ENCODE measurements around the gene PROX2. TPM values are rescaled to one million over a fixed set of nuclear protein-coding genes. Genes with fewer than 3 reads are reported as not detected.

The PROX2 gene
- total and polyA plus RNA-seq, 2 experiments from 2014 or later = 0.05 TPM; not detected in 1

- peaks cover 40% of the 10 kb centered on the region for H3K4me1 ChIP-seq (ENCODE audit: insufficient read depth)
- no peaks in the 10 kb centered on the region for H3K27me3 ChIP-seq (replicated peaks; ENCODE audit: insufficient read depth)
- no peaks in the 10 kb centered on the region for H3K9me2 ChIP-seq (ENCODE audit: insufficient read depth)
- H3K27ac ChIP-seq = peak overlapping the region; percentile 60
- no peaks in the 10 kb centered on the region for H3K9me3 ChIP-seq (ENCODE audit: low read depth)
- H3K79me2 ChIP-seq (ENCODE audit: insufficient read depth) = no peaks in the 10 kb centered on the region
- H3K36me3 ChIP-seq (ENCODE audit: low read depth) = no peaks in the 10 kb centered on the region
- TF ChIP-seq EZH2phosphoT487 (IDR thresholded peaks at IDR 0.05; ENCODE audit: insufficient read depth, low read depth) (no peak), EZH2 (IDR thresholded peaks at IDR 0.05; ENCODE audit: insufficient read depth, poor library complexity, severe bottlenecking) (no peak)
- H2AFZ ChIP-seq = peak overlapping the region; percentile 7; the same call in 1 of the 2 replicates
- peak overlapping the region; percentile 45 for H3K4me3 ChIP-seq
- in situ Hi-C loops (cut with MboI) = no loop called here
- DNase-seq = peak; percentile 82
- no peaks in the 10 kb centered on the region for H4K20me1 ChIP-seq (ENCODE audit: insufficient read depth)
- 0 to 4% methylated on average over 2 of the region's 2 CpGs for WGBS, 2 experiments (ENCODE audit: low coverage in 1 of 2, low lambda C conversion rate in 2 of 2, missing lambda C conversion rate in 2 of 2)
- H3K9ac ChIP-seq = peak overlapping the region; percentile 2; the same call in 1 of the 2 replicates
- H3K4me2 ChIP-seq (ENCODE audit: unreplicated experiment) = peak overlapping the region; percentile 67
- H3F3A ChIP-seq (ENCODE audit: insufficient read depth) = peaks cover 34% of the 10 kb centered on the region
These were observed 22.9 kb downstream of the PROX2 start for GRCh38 chr14:74852922-74853530.

GRCh38 chr14:74848768-74849167, 27.2 kb downstream of the PROX2 start:
- Histone ChIP-seq H3K4me1 (ENCODE audit: insufficient read depth) (peaks cover 66% of the 10 kb centered on the region), H2AFZ (no peak overlapping the region), H3K9me3 (ENCODE audit: low read depth) (no peaks in the 10 kb centered on the region), H3F3A (ENCODE audit: insufficient read depth) (peaks cover 54% of the 10 kb centered on the region), H3K27me3 (replicated peaks; ENCODE audit: insufficient read depth) (no peaks in the 10 kb centered on the region), H3K9ac (no peak overlapping the region), H3K27ac (no peak overlapping the region), H3K4me3 (no peak overlapping the region), H4K20me1 (ENCODE audit: insufficient read depth) (no peaks in the 10 kb centered on the region), H3K36me3 (ENCODE audit: low read depth) (no peaks in the 10 kb centered on the region), H3K9me2 (ENCODE audit: insufficient read depth) (no peaks in the 10 kb centered on the region), H3K4me2 (ENCODE audit: unreplicated experiment) (no peak overlapping the region), H3K79me2 (ENCODE audit: insufficient read depth) (no peaks in the 10 kb centered on the region)
- WGBS, 2 experiments (ENCODE audit: low coverage in 1 of 2, low lambda C conversion rate in 2 of 2, missing lambda C conversion rate in 2 of 2) = 46 to 63% methylated on average over 2 of the region's 2 CpGs
- in situ Hi-C loops (cut with MboI) = no loop called here
- TF ChIP-seq EZH2phosphoT487 (IDR thresholded peaks at IDR 0.05; ENCODE audit: insufficient read depth, low read depth) = no peak
- DNase-seq = peak; percentile 46

GRCh38 chr14:74846968-74847665, 28.8 kb downstream of the PROX2 start:
- Histone ChIP-seq H3K4me2 (ENCODE audit: unreplicated experiment) (peak overlapping the region; percentile 41), H3K79me2 (ENCODE audit: insufficient read depth) (no peaks in the 10 kb centered on the region), H4K20me1 (ENCODE audit: insufficient read depth) (no peaks in the 10 kb centered on the region), H3K27me3 (replicated peaks; ENCODE audit: insufficient read depth) (no peaks in the 10 kb centered on the region), H3K4me1 (ENCODE audit: insufficient read depth) (peaks cover 64% of the 10 kb centered on the region), H3F3A (ENCODE audit: insufficient read depth) (peaks cover 51% of the 10 kb centered on the region), H3K27ac (peak overlapping the region; percentile 51), H3K9ac (no peak overlapping the region), H2AFZ (no peak overlapping the region), H3K9me3 (ENCODE audit: low read depth) (no peaks in the 10 kb centered on the region), H3K4me3 (peak overlapping the region; percentile 2; the same call in 1 of the 2 replicates), H3K36me3 (ENCODE audit: low read depth) (no peaks in the 10 kb centered on the region), H3K9me2 (ENCODE audit: insufficient read depth) (no peaks in the 10 kb centered on the region)
- no peak for TF ChIP-seq EZH2phosphoT487 (IDR thresholded peaks at IDR 0.05; ENCODE audit: insufficient read depth, low read depth)
- no peak for TF ChIP-seq EZH2 (IDR thresholded peaks at IDR 0.05; ENCODE audit: insufficient read depth, poor library complexity, severe bottlenecking)
- DNase-seq = peak; percentile 85
- 12 to 32% methylated on average over 1 of the region's 1 CpG for WGBS, 2 experiments (ENCODE audit: low coverage in 1 of 2, low lambda C conversion rate in 2 of 2, missing lambda C conversion rate in 2 of 2)
- in situ Hi-C loops (cut with MboI) = no loop called here

- Histone ChIP-seq H3K4me3 (peak overlapping the region; percentile 7; the same call in 1 of the 2 replicates), H3K36me3 (ENCODE audit: low read depth) (no peaks in the 10 kb centered on the region), H3K9ac (no peak overlapping the region), H3K27me3 (replicated peaks; ENCODE audit: insufficient read depth) (no peaks in the 10 kb centered on the region), H3K9me3 (ENCODE audit: low read depth) (no peaks in the 10 kb centered on the region), H3K4me2 (ENCODE audit: unreplicated experiment) (peak overlapping the region; percentile 41), H3F3A (ENCODE audit: insufficient read depth) (peaks cover 49% of the 10 kb centered on the region), H3K9me2 (ENCODE audit: insufficient read depth) (no peaks in the 10 kb centered on the region), H3K27ac (peak overlapping the region; percentile 51), H4K20me1 (ENCODE audit: insufficient read depth) (no peaks in the 10 kb centered on the region), H3K79me2 (ENCODE audit: insufficient read depth) (no peaks in the 10 kb centered on the region), H3K4me1 (ENCODE audit: insufficient read depth) (peaks cover 64% of the 10 kb centered on the region), H2AFZ (no peak overlapping the region)
- WGBS, 2 experiments (ENCODE audit: low coverage in 1 of 2, low lambda C conversion rate in 2 of 2, missing lambda C conversion rate in 2 of 2) = 3% methylated on average over 3 of the region's 3 CpGs
- peak; percentile 80 for DNase-seq
- TF ChIP-seq EZH2 (IDR thresholded peaks at IDR 0.05; ENCODE audit: insufficient read depth, poor library complexity, severe bottlenecking) (no peak), EZH2phosphoT487 (IDR thresholded peaks at IDR 0.05; ENCODE audit: insufficient read depth, low read depth) (no peak)
- in situ Hi-C loops (cut with MboI) = no loop called here
These were observed 29.8 kb downstream of the PROX2 start for GRCh38 chr14:74846168-74846567.

Measured in GM23248 (cell line).